NCI-H187 treated with DMSO at 0.1 percent for 48 hours (cell line): ENCODE results near the gene DUSP1.

Source experiments
- DNase-seq: peaks from one replicate; lab custom pipeline; 2025; lab: John Stamatoyannopoulos, UW

DUSP1 gene

DNA sequence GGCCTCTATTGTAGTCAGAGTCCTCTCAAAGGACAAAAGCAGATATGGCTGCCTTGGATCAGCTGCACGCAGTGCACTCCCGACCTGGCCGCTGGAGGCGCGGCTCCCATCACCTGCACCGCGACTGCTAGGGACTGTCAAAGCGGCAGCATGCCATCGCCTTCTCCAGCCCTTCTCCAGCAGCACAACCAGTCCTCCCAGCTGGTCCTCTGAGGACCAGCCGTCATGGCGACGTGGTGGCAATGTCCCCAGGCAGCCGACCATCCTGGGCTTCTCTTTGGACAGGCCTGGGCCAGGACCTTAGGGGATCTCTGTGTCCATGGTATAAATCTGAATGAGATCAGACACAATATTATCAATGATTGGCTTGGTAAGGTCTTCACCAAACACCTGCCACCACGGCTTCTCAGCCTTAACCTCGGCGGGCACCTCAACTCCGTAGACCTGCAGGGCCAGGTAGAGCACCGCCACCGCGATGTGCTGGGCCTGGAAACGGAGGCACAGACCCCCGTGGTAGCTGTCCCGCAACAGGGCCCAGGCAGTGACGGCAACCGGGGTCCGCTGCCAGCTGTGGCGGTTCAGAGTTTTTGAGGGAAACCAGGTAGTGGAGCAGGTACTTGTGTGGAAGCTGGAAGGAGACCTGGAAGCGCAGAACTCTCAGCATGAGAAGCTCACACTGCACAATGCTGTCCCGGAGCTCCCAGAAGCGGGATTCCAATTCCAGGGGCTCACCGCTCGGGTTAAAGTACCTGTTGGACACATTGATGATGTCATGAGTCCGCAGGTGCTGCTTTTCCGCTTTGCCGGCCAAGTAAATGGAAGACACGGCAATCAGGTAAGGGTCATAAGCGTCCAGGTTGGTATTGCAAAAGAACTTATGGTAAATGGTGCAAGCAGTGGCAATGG lies 8.5 kb downstream of the DUSP1 start:
- DNase-seq, result no peak

DNA sequence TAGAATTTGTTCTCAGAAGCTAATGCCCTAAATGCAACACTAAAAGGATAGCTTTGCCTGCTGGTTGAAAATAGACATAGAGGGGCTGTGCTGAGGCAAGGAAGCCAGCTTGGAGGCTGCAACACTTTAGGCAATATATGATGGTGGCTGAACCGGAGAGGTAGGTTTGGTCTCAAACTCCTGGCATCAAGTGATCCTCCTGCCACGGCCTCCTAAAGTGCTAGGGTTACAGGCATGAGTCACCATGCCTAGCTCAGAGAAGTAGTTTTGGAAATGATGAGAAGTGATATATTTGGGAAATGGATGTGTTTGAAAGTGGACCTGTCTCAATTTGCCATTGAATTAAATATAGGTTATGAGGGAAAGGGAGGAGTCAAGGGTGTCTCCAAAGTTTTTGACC lies 10.0 kb downstream of the DUSP1 start:
- no peak for DNase-seq

DNA sequence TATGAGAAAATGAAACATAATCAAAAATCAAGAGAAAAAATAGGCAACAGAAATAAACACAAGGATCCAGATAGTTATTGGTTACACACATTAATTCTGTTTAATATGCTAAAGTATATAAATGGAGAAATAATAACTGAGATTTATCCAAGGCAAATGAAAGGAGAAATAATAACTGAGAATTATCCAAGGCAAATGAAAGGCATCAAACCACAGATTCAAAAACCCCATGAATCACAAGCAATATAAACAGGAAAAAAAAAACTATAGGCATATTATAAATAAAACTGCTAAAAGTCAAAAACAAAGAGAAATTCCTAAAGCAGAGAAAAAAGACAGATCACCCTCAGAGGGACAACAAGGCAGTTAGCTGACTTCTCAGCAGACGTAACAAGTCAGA lies 10.9 kb downstream of the DUSP1 start:
- no peak for DNase-seq

DNA sequence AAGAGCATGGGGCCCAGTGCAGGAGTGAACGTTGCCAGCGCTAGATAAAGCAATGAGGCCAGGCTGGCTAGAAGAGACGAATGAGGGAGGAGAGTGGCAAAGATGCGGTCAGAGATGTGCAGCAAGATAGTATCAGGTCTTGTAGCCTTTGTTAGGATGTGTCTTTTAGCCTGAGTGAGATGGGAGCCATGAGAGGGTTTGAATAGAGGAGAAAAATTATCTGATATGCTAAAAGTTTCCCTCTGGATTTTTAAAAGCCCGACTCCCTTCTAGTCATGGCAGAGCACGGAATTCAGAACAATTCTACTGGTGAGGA lies 12.2 kb downstream of the DUSP1 start:
- no peak for DNase-seq

DNA sequence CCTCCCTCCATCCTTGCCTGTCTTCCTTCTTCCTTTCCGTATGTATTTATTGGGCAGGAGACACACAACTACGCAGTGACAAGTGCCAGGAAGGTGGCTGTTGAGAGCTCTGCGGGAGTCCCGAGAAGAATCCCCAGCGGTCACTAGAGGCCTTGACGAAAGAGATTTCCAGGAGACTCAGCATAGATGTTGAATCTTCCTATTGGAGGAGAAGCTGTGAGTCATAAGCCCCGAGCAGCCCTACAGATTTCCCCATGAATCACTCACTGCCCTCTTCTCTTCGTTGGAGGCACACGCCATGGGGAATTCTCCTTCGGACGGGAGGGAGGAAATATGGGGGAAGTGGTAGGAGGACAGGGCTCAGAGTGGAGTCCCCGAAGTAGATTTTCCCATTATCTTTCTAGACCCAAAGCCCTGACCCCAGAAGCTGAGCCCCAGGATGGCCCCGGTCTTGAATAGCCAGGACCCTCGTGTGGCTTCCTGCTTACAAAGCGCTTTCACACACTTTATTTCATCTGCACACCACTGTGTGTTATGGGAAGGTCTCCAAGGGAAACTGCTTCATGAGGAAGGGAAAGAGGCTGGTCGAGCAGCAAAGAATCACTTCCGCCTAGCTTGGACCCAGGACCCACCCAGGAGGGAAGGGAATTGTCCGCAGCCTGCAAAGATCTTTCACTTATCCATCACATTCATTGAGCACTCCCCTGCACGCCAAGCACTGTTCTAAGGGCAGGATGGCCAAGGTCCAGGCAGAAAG lies 12.7 kb downstream of the DUSP1 start:
- DNase-seq, result no peak

DNA sequence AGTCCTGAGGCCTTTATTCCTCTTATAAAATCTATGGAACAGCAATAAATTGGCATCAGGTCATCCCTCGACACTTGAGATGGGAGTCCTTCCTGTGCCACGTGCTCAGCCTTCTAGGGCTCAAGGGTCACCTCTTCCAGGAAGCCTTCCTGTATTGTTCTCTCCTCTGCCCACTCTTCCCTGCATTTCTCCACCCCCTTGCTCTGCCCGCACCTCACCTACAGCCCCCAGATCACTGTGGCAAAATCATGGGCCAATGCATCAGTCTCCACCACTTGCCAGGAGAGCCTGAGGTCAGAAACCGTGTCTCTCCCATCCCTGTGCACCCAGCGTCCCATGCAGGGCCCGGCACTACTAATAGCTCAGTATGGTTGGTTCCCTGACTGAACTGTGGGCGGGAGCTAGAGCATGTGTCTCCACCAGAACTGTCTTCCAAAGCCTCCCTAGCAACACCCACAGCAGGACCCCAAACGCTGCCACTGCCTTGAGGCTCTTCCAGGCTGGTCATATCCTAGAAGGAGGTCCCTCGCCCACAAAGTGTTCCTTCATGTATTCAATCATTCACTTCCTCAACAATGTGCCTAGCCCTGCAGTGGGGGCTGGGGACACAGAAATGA lies 13.5 kb downstream of the DUSP1 start:
- no peak for DNase-seq

DNA sequence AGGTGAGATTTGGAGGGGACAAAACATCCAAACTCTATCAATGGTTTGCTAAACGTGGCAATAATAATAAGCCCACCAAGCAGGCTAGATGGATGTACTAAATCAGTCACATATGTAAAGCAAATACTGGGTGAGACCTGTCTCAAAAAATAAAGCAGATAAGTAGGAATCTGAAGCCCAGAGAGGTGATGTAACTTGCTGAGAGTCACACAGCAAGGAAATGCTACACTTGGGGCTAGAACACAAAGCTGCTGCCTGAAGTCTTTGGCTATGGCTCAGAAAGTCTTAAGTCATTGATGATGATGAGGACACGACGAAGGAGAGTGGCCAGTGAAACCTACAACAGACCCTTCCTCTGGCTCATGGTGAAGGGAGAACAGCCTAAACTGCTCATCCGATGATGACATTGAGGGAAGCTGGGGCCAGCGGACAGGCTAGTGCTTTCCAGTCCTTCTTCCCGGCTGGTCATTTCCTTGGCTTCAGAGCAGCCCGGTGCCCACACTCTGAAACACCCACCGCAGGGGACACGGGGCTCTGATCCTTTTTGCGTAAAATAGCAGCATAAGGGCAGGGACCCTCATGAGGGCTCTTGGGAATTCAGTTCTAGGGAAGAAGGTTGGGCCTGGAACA lies 14.1 kb downstream of the DUSP1 start:
- DNase-seq, result no peak

DNA sequence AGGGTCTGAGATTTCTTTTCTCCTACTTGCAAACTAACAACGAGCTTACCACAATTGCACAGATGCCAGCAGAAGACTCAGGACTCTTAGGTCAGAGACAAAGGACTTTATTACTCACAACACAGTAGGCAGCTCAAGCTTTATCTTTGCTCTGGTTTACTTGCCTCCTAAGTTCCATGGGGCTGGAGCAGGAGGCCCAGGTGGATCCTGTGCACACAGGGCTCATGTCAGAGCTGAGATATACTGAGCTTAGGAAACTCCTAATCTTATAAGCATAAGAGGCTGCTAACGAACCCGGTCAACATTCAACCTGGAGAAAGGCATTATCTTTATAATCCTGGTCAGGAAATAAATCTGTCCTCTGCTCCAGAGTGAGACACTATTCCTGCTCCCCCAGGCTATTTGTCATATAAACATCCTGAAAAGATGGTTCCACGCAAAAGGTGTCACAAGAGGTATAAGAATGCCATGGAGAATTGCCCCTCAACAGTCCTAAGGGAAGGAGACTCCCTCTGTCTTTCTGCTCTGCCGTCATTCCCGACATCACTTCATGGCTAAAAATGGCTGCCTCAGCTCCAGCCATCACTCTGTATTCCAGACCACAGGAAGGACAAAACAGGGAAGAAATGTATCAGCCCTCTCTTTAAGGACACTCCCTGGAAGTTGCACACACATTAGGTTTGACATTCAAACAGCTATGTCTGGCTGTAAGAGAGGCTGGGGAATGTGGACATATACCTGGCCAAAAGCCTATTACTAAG lies 16.2 kb downstream of the DUSP1 start:
- DNase-seq, result no peak

DNA sequence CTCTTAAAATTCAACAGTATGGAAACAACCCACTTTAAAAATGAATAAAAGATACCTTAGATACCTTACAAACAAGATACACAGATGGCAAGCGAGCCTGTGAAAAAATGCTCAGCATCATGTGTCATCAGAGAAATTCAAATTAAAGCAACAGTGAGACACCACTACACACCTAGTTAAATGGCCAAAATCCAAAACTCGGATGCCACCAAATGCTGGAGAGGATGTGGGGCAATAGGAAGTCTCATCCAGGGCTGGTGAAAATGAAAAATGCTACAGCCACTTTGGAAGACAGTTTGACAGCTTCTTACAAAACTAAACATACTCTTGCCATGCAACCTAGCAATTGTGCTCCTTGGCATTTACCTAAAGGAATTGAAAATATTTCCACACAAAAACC lies 17.9 kb downstream of the DUSP1 start:
- no peak for DNase-seq

DNA sequence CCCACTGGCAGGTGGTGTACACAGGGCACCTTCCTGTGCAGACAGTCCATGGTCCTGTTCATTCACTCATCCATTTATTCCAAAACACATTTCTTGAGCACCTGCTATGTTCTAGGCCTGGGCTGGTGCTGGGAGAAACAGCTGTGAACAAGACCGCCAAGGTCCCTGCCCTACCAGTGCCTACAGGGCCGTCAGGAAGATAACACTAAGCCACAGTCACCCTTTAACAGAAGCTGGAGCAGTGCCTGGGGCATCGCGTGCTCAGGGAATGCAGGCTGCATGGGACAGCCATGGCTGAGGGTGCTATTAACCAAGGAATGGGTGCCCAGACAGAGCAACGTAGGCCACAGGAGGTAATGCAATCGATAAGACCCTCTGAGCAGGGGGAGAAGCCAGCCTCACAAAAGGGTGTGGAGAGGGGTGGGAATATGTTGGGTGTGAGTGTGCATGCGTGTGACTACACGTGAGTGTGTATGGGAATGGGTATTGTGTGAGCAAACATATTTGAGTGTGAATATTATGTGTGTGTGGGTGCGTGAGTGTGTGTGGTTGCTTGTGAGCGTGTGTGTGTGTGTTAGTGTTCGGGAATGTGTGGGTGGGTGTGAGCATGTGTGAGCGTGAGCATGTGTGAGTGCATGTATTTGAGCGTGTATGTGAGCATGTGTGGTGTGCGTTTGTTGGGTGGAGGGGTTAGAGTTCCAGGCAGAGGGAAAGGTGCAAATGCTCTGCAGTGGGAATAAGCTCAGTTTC lies 19.1 kb downstream of the DUSP1 start:
- DNase-seq, result no peak

DNA sequence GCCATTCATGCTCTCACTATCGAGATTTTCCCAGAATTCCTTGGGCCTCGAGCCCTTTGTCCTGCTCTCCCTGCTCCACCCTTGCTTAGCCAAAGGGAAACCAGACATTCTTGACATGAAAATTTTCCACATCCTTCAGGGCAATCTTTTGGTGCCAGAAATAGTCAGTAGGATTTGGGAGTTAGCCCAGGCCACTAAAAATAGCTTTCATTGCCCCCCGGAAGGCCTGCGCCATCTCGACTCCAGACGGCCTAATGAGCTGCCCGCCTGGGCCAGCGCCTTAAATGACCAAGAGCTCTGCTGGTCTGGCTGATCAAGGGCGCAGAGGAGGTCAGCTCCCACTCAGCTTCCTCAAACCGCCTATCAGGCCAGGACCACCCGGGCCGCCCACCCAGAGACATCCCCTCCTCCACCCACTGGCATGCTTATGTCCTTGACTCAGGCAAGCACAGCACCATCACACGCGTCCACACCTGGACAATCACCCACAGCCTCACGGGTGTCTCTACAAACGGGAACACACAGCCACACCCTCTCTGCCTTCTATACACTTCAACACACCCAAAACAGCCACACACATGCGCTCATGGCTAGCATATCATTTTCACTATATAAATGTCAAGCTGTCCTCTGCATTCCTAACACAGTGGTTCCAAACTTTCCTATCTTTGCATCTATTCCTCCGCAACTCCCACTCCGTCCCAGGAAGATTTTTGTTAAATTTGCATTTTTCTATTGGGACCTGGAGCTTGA lies 20.9 kb downstream of the DUSP1 start:
- DNase-seq, result no peak

DNA sequence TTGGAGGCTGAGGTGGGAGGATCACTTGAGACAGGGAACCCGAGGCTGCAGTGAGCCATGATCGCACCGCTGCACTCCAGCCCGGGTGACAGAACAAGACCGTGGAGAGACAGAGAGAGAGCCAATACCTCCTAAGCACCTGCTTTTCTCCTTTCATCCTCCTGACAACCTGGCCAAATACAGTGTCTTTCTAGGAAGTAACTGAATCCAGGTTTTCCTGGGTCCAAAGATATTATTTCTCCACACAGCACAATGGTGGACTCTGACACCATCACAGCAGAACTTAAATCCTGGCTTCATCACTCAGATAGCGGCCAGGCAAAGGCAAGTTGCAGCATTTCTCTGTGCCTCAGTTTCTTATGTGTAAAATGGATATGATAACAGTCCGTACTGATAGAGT lies 21.9 kb downstream of the DUSP1 start:
- no peak for DNase-seq

DNA sequence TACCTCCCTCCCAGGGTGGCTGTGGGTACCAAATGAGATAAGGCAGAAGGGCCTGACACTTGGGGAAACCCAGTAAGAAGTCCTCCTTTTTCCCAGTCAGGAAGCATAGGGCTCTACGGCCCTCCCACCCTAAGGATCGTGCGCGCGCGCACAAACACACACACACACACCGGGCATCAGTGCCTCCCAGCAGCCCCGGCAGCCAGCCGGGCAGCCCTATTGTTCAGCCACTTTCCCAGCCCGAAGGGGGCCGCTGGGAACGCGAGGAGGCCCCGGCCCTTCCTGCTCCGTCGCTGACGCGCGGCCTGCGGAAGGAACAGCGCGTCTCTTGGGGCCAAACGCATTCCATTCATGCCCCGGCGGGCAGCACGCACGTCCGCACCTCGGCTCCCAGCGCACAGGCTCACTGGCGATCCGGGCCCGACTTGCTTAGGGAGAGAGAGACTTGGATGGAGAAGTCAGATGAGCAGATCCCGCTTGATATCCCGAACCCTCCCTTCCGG lies 22.6 kb downstream of the DUSP1 start:
- no peak for DNase-seq

DNA sequence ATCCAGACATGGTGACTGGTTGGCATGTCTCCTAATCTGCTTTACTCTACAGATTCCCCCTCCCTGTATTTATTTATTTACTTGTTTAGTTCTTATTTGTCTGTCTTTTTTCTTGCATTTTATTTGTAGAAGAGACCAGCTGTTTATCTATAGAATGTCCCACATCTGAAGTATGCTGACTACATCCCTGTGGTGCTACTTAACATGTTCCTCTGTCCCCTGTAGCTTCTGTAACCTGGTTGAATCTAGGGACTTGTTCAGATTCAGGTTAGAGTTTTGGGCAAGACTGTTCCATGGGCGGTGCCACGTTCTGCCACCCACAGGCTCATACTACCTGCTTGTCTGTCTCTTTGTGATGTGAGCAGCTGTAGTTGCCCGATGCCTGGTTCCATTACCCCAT lies 23.5 kb downstream of the DUSP1 start:
- no peak for DNase-seq

DNA sequence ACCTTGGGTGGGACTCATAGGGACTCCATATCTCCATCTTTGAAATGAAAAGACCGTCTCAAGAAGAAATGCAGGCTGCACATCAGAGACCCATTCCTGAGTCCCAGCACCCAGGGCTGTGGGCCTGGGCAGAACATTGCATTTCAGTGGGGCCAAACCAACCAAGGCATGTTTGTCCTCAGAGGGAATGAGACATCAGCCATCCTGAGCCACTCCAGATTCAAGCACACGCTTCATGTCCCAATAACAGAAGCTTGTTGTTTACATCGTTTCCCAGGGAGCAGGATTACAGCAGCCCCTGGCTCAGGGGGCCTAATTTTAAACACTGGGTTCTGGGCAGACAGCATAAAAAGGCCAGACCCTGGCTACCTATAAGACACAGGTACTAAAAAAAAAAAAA lies 24.3 kb downstream of the DUSP1 start:
- DNase-seq, result no peak

DNA sequence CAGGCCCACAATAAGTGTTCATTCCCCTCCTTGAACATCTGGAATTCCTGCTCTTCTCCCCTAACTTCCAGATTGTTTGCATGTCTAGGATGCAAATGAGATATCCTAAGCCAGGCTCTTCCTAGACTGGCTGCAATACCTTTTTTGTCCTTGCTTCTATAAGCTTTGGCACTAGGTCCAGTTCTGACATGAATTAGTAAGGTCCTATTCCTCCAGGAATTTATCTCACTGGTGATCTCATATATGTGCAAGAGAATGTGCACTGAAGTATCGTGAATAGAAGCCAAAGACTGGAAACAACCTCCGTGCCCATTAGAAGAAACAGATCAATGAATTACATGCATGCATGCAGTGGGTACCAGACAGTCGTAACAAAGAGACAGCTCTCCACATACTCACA lies 25.2 kb downstream of the DUSP1 start:
- DNase-seq, result no peak

DNA sequence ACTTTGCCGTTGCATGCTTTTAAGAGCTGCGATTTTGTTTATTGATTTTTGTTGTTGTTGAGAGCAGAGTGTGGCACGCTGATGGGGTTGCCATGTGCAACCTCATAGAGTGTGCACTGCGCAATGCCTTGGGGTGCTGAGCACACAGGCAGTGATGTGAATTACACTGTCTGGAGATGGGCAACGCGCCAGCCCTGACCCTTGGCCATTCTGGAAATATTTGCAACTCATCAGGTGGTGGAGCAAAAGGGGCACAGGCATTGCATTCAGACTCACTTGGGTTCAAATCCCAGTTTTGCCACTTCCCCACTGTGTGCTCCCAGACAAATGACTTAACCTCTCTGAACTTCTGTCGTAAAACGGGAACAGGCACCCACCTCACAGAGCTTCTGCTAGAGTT lies 25.6 kb downstream of the DUSP1 start:
- DNase-seq, result no peak

DNA sequence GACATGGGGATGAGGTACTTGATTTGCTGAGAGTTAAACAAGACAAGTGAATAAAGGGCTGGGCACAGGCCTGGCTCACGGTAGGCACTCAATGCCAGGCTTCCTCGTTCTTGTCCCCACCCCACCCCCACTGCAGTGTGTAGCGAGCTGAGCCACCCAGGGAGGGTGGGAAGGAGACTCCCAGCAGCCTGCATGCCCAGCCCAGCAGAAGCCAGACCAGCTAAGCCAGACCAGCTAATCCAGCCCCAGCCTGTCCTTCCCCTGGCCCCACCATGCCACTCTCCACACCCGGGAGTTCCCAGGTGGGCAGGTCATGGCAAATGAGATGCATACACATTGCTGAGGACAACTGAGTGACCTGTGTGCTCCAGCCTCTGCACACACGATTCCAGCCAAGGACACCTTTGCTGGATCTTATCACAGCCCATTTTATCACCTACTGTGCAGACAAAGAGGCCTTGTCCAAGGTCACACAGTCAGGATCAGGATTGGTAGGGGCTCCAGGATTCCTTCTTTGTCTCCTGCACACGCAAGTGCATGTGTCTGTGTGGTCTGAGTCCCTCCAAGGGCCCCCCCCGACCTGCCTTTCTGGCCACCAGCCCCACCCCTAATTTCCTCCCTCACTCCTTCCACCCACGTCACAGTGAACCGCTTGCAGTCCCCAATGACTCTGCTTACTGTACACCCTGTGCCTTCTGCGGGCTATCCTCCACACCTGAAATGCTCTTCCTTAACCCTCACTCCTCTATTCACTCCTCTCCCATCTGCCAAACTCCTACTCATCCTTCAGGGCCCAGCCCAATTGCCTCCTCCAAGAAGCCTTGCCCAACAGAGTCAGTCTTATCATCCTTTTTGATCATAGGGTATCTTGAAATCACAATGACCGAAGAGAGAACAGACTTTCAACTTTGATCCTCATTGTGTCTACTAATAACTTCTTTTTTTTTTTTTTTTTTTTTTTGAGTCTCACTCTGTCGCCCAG lies 26.6 kb downstream of the DUSP1 start:
- no peak for DNase-seq
